HG02973 (cell line): ENCODE results near the gene RFX3.
"Not testable (repeated sequence)": the region's sequence is repeated elsewhere in the genome, so short reads cannot be mapped to it uniquely, and the experiment has no call there.

Experiments
- ATAC-seq: cut with Tn5 transposase; IDR thresholded peaks from one replicate; pipeline ENCODE4 v1.9.1; 2021; ENCODE audit warnings: moderate library complexity; ENCODE audit not compliant: unreplicated experiment

Gene RFX3

DNA sequence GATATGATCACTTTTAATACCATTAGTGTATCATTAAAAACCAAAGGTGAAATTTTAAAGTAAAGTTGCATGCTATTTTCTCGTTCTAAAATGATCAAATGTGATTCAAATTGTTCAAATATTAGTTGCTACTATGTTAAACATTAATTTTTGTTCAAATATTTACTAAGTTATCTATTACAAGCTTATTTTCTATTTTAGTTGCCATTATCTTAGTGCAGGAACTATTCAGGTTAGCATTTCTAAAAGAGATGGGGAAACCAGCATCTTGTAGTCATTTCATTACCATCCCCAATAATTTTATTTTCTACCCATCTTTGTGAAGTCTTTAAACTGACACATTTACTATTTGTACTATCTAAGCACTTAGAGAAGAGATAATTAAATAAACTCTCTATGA is 166.0 kb downstream of the RFX3 start:
- ATAC-seq, result no peak

DNA sequence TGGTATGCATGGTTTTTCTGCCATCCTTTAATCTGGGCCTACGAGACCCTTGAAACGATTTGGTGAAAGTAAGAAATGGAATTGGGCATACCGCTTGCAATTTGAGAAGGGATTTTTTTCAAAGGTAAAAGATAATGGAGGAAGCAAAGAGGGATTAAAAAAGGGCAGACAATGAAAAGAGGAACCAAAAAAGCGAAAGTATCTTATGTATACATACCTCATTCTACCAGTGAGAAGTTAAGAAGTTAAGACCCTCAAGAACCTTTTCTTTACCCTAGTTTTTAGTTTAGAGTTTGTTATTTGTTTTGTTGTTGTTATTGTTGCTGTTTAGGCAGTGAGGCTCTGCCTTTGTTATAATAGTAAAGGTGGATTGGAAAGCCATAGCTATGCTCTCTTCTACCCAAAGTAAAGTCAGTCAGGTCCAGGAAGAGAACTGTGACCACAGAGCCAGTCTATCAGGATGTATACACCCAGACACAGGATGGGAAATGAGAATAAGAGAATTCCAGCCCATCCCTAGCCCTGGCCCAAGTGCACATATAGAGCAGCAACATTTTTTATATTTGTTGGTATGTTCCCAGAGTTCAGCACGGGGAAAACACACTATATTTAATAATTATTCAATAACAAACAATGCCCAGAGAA is 166.6 kb downstream of the RFX3 start:
- ATAC-seq, result no peak

DNA sequence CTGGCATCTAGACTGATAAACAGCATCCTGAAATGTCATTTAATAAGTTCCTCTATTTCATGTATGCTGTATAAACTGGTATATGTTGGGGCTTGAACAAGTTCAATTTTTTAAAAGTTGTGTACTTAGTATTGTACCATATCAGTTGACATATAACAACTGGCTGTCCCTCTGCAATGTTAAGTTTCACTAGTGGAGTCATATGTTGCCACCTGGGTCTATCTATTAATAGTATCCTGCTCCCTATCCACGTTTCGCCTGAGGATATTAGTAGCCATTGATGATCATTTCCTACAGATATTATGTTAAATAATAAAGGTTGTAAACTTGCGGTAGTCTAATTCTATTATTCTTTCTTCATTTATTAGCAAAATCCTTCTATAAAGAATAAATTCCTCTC is 177.6 kb downstream of the RFX3 start:
- ATAC-seq, result no peak

DNA sequence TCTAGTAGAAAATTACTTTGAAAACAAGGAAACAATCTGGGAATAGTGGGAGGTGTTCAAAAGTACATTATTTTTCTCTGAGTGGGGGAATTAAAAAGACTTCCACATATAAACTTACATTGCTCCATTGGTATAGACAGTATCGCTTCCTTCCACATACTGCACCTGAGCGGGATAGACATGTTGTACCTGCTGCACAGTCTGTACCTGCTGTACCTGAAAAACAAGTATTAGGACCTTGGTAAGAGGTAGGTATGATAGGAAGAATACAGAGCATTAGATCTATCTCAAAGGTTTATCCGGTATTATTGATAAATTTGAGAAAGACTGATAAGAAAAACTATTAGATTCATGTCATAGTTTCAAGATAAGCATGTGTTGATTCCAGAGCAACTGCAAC is 179.3 kb downstream of the RFX3 start:
- no peak for ATAC-seq

DNA sequence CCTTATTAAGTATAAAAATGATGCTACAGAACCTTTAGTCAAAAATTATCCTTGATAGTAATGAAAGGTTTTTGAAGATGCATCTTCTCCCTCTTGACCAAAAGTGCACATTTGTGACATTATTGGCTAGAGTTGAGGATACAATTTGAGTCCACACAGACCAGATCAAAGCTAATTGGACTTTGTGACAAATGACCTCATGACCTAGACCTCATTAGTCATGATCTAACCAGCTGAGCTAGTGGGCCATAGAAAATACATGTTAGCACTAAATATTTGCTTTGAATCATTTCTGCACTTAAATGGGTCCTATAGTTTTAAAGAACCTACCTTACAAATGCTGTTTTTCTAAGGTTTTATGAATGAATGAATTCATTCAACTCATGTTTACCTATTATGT is 182.1 kb downstream of the RFX3 start:
- no peak for ATAC-seq

DNA sequence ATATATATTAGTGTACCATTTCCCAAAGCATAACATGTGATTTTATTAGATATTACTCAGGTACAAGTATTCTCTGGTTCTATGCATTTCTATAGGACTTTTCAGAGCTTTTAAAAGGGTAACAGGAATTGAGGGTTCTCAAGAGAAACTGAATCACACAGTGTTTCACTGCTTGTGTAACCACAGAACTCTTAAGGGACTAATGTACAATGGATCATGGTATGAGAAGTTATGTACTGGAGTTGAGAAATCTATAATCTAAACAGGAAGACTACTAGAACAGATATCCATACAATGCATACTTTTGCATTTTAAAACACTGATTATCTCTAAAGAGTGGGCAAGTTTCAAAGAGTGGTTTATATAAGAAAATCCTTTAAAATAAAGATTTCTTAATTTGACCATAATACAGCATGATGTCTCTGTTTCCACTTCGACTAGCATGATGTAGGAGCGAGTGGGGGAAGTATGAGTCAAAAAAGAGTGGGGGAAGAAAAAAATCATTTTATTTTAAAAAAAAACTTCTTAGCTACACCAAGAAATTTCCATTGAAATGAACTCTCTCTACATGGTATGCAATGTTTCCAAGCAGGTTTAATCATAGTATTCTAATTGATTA is 183.5 kb downstream of the RFX3 start:
- ATAC-seq, result no peak

DNA sequence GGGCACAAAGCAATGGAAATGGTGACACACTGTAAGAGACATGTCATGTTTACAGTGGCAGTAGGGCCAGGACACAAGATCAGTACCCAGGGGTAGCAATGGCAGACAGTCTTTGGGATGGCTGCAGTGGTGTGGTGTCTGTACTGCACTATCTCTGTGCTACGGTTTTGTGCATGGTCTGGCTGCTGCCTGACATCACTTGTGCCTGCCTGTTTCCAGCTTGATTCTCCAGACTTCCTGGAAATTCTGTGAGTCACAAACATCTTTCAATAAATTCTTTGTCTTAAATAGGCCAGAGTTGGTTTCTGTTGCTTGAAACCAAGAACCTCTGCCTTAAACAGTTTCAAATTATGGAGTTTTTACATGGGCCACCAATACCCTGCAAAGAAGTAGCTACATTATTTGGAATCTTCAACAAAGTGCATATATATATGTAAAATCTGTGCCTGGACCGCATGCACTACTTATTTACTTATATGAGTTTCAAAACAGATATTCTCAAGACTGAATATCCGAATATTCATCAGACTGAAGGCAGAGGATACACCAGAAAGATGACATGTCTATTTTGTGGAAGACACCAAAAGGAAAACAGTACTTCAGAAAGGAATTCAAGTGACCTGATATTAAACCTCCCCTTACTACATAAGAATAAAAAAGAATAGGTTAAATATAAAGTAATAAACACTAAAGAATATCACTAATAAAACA is 188.1 kb downstream of the RFX3 start:
- ATAC-seq, result no peak

DNA sequence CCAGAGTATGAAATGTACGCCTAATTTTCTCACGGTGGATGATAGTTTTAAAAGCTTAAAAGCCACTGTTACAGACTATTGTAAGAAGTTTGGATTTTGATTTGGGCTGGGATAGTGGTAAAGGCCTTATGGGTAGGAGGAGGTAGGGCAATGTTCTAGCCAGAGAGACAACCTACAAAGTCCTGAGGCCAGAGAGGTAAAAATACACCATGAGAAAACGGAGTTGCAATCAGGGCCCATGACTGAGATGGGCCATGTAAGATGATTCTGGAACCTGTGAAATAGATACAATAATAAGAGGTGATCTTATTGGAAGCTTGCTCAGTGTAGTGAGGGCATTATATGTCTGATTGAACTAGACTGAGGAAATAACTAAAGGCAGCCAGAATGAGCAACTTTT is 188.8 kb downstream of the RFX3 start:
- ATAC-seq, result no peak

DNA sequence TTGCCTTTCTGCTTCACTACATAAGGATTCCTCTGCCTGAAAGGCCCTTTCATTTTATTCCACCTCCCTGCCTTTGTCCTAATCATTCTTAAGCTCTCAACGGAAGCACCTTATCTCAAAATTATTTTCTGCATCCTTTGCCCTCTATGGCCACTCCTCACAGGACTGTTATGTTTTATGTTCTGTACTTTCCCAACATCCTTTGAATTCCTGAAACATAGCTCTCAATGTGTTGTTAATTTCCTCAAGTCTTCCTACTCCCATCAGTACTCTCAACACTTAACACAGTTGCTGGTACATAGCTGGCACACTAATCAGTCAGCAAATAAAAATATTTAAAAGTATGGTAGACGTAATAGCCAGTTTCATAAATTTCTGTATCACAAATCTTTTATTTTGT is 193.0 kb downstream of the RFX3 start:
- ATAC-seq, result no peak

DNA sequence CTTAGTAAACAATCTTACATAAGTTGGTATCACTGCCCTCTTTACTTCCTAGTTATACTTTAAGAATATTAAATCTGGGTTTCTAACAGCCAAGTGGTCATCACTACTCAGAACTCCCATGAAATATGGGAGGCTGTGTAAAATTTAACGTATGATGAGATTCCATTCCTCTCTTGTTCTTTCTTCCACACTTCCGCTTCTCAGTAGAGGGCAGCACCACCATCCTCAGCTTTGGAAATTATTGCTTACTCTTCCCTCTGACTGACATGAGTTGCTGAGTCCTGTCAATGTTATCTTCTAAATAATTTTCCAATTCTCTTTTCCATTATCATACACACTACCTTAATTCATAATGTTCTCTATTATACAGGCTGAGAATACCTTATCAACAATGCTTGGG is 194.0 kb downstream of the RFX3 start:
- ATAC-seq, result no peak

DNA sequence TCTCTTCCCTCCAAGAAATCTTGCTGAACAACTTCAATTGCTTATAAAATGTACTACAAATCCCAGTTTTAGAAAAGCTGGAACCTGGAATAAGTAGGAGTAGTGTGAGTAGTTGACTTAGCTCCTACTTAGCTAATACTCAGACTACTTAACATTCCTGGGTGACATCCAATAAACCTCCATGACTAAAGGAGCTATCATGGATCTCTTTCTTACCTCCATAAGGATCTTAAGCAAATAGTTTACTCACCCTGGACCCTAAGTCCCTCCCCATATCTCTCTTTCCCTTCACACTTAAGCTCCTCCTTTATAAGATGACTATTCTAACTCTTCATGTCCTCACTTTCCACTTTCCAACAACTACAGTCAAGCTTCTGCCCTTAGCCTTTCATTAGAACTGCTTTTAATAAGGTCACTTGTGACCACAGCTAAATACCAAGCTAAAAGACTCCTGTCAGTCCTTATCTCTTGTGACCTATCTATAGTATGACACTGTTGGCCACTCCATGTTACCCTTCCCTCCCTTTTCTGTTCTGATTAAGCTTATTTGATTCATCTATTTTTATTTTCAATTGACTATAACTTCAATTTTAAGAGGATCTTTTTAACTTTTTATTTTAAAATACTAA is 194.9 kb downstream of the RFX3 start:
- no peak for ATAC-seq

DNA sequence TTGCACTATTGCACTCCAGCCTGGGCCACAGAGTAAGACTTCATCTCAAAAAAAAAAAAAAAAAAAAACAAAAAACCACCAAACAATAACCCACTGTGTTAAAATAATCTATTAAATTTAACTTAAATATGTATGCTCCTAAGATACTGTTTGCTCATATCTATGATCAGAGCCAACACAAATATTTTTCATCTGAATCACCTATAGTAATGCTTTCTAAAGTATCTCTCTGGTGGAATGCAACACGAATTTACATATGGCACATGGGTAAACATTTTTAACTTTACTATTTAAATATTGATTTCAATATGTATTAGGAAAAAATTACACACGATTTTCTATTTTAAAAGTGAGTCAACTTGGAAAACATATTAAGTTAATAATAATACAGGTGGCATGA is 196.4 kb downstream of the RFX3 start:
- no peak for ATAC-seq

DNA sequence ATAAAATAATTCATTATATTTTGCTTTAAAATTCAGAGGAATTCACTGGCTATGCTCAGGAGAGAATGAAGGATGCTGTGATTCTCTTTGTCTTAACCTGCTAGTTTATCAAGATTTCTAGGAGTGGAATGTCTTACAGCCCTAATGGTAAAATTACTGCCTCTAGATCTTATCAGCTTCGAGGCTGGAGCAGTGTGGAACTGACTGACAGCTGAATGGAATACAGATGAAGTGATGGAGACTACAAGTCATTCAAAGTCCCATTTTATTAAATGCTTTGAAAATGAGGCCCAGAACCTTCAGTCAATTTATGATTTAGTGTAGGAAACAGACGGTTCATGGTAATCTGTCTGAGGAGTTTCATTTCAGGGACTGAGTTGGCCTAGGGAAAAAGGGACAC is 202.1 kb downstream of the RFX3 start:
- no peak for ATAC-seq

DNA sequence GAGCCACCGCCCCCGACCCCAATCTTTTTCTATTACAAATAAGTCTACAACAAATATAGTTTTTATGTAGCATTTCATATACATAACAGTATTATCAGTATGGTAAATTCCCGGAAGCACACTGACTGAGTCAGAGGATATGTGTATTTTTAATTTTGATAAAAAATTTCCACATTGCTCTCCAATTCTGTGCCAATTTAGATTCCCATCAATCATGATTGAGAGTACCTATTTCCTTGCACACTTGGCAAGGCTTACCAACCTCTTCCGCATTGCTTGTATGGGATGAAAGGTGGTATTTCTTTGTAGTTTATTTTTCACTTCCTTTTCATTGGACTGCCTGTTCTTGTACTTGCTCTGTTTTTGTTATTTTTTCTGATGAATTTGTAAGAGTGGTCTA is 204.6 kb downstream of the RFX3 start:
- ATAC-seq, result no peak

DNA sequence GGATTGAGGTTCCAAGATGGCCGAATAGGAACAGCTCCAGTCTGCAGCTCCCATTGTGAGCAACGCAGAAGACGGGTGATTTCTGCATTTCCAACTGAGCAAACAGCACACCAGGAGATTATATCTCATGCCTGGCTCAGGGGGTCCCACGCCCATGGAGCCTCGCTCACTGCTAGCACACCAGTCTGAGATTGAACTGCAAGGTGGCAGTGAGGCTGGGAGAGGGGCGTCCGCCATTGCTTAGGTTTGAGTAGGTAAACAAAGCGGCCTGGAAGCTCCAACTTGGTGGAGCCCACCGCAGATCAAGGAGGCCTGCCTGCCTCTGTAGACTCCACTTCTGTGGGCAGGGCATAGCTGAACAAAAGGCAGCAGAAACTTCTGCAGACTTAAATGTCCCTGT is 213.2 kb downstream of the RFX3 start:
- ATAC-seq, result not testable (repeated sequence)

DNA sequence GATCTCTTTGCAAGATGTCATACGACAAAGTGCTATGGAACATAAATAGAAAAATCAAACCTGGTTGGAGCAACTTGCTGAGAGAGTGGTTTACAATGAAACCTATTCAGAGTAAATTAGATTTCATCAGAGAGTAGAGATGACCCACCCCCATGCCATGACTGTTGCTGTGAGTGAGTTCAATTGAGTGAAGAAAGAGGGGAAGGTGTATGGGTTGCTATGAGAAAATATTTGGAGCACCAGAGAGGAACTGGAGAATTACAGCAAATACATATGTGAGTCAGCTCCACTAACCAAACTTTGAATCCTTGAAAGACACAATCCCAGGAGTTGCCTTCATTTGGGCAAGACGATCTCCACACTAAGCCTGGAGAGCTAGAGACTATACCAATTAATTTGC is 217.2 kb downstream of the RFX3 start:
- ATAC-seq, result no peak

DNA sequence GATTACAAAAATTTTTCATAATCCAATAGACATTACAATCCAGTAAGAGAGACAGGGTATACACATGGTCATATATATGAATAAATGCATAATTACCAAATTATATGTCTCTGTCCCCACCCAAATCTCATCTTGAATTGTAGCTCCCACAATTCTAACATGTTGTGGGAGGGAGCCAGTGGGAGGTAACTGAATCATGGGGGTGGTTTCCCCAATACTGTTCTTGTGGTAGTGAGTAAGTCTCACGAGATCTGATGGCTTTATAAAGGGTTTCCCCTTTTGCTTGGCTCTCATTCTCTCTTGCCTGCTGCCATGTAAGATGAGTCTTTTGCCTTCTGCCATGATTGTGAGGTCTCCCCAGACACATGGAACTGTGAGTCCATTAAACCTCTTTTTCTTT is 221.4 kb downstream of the RFX3 start:
- ATAC-seq, result not testable (repeated sequence)

DNA sequence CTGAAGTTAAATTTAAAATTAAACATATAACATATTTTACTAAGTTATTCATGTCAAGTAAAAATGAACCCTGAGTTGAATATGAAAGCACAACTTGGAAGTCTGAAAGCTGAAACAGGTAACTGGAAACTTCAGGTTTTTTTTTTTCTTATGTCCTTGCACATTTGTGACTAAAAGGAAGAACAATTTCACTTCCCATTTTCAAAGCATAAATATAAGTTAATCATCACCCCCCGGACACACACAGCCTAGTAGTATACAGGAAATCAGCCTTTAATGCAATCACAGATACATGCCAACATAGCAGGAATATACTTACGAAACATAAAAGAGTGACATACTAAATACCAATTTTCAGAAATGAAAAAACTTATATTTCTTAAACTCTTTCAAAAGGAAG is 225.9 kb downstream of the RFX3 start:
- peak; percentile 97 for ATAC-seq

DNA sequence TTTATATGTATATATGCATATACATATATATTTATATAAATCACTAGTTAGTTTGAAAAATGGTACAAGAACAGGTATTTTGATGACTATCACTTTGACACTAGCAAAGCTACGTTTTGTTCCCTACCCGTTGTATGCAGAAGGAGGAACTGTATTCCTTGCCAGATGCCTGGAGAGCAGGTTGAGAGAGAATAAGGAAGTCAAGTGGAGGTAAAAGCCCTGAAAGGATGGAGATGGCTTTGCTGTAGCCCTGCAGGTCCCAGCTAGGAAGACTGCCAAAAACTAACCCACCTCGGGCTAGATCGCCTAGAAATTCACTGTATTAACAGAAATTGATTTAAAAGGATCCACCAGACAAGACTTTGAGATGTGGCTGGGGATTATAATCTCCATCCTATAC is 229.3 kb downstream of the RFX3 start:
- ATAC-seq, result no peak

DNA sequence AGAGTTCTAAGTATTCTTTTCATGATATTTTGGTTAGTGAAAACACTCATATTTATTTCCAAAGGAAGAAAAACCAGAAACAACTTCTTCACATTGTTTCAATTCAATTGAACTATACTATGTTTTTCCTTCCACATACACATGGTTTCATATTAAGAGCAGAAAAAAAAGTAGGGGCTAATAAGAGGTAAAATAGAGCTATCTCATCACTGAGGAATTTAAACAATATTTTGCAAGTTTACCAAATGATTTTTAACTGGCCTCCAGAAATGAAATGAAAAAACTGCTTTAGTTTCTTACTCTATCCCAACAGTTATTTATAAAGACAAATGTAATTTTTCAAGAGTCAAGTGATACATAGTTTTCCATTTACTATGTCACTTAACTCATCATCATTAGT is 233.5 kb downstream of the RFX3 start:
- no peak for ATAC-seq

DNA sequence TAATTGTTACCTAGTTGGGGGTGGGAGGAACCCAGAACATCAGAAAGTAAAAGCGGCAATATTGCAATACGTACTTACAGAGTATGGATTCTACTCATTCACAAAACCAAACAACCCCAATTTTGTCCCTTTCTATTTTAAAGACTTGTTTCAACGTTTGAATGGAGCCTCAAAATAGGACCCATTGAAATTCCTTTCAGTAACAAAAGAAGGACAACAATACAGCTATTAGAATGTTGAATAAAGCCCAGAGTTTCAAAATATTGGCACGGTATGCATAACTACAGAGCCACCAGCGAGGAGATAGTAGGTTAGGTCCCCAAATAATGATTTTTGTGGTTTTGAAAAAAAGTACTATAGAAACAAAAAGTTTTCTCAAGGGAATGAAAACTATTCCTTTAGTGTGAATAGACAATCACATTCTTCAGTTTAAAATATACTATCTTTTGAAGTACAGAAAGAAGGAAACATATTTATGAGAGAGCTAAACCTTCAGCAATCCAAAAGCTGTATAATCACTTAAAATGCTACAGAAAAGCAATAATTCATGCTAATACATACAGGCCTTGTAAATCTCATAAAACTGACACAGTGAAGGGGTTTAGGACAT is 235.5 kb downstream of the RFX3 start:
- no peak for ATAC-seq

DNA sequence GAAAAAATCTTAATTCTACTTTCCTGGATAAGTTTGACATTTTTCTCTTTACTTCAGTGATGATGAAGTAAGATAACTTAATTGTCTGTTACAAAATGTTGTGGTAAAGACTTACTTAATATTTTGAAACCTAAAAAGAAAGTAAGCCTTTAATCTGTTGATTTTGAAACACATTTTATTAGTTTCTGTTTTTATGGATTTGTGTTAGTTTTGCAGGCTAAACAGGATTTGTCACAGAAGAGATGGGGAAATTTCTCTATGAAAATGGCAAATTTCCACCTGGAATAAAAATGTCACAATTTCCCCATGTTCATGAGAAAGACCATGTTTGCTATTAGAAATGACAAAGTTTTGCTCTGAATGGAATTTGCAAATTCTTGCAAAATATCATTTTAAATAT is 237.1 kb downstream of the RFX3 start:
- no peak for ATAC-seq
